IMR-90 (cell line): ENCODE data around the gene GZF1.

Source experiments
- CEBPB ChIP-seq: IDR thresholded peaks from 2 replicates; pipeline ENCODE4 v1.6.1; 2012; ENCODE audit warnings: low read depth, low read length, improper control_type of control experiment
- CTCF ChIP-seq: conservative IDR thresholded peaks from 2 replicates; pipeline ENCODE4 v1.5.1; 2012; ENCODE audit warnings: mild to moderate bottlenecking, low read depth, low read length, improper control_type of control experiment
- MAFK ChIP-seq: IDR thresholded peaks from 2 replicates; pipeline ENCODE4 v1.6.1; 2012; ENCODE audit warnings: low read depth, low read length, improper control_type of control experiment
- MXI1 ChIP-seq: IDR thresholded peaks from 2 replicates; pipeline ENCODE4 v1.6.1; 2012; ENCODE audit warnings: low read depth, mild to moderate bottlenecking, low read length, moderate library complexity, borderline replicate concordance
- POLR2A ChIP-seq: IDR thresholded peaks from 2 replicates; pipeline ENCODE4 v1.6.1; 2012; ENCODE audit warnings: mild to moderate bottlenecking, low read depth, low read length
- RAD21 ChIP-seq: IDR thresholded peaks from 2 replicates; pipeline ENCODE4 v1.6.1; 2012; ENCODE audit warnings: low read length, improper control_type of control experiment
- RCOR1 ChIP-seq: IDR thresholded peaks from 2 replicates; pipeline ENCODE4 v1.6.1; 2012; ENCODE audit warnings: mild to moderate bottlenecking, low read length, improper control_type of control experiment; ENCODE audit not compliant: insufficient replicate concordance
- USF2 ChIP-seq: fragments of 150-350 bp; IDR thresholded peaks from 2 replicates; pipeline ENCODE4 v1.6.1; 2017; ENCODE audit warnings: mild to moderate bottlenecking, antibody characterized with exemption, low read length, low read depth

GRCh38 chr20:23407781-23408464, 45.9 kb downstream of the GZF1 start:
- no peak for TF ChIP-seq CEBPB
- TF ChIP-seq CTCF, result no peak
- no peak for TF ChIP-seq USF2
- no peak for TF ChIP-seq POLR2A
- TF ChIP-seq MXI1, result no peak
- TF ChIP-seq RCOR1, result no peak
- no peak for TF ChIP-seq MAFK
- TF ChIP-seq RAD21, result no peak
